Cardiac fibroblast (primary cell): ENCODE data around the gene C1orf116.

ENCODE experiments used
- DNase-seq, 2 donors: peaks; one replicate each; pipeline versions ENCODE4 v3.0.0 to v3.0.0-alpha.2; 2010; ENCODE audit warnings: low read depth in 2 of 2
- H3K4me3 ChIP-seq, 2 donors: replicated peaks in 1 of 2; 1 replicate in 1 of 2; 2 replicates in 1 of 2; pipeline ENCODE4 v1.5.1; 2011; ENCODE audit warnings: low read depth in 2 of 2, low read length in 2 of 2, mild to moderate bottlenecking in 2 of 2, moderate library complexity in 1 of 2
- CTCF ChIP-seq: IDR thresholded peaks from one replicate; pipeline ENCODE4 v1.5.1; 2011; ENCODE audit warnings: low read depth, mild to moderate bottlenecking, low read length, inconsistent platforms

Gene C1orf116

GRCh38 chr1:207002724-207003146 is 29.8 kb downstream of the C1orf116 start:
- TF ChIP-seq CTCF, result no peak
- DNase-seq, result no peak

GRCh38 chr1:207001492-207002245 is 30.9 kb downstream of the C1orf116 start:
- no peak for TF ChIP-seq CTCF
- H3K4me3 ChIP-seq, result no peak overlapping the region
- no peak for DNase-seq

More at GRCh38 chr1:207002724-207003146, 29.8 kb downstream of the C1orf116 start:
- H3K4me3 ChIP-seq, result no peak overlapping the region

GRCh38 chr1:207000651-207001291 is 31.8 kb downstream of the C1orf116 start:
- DNase-seq, result no peak
- H3K4me3 ChIP-seq, result no peak overlapping the region
- no peak for TF ChIP-seq CTCF

GRCh38 chr1:206998816-206999215 is 33.7 kb downstream of the C1orf116 start:
- no peak for TF ChIP-seq CTCF
- H3K4me3 ChIP-seq, result no peak overlapping the region
- no peak for DNase-seq

- H3K4me3 ChIP-seq, result no peak overlapping the region
- no peak for TF ChIP-seq CTCF
- no peak for DNase-seq
These were observed 39.8 kb downstream of the C1orf116 start for GRCh38 chr1:206992790-206993189.

- DNase-seq, result no peak
- no peak overlapping the region for H3K4me3 ChIP-seq
- TF ChIP-seq CTCF, result no peak
These were observed 44.7 kb downstream of the C1orf116 start for GRCh38 chr1:206987873-206988272.
